Activated T-cell treated with anti-CD3 and anti-CD28 coated beads for 48 hours (primary cell): ENCODE data around the gene NCAPG2.

Source experiments
- DNase-seq: peaks from one replicate; pipeline ENCODE4 v3.0.0-alpha.2; 2020; ENCODE audit warnings: low read depth

The NCAPG2 gene

GRCh38 chr7:158733220-158733519, 28.6 kb upstream of the NCAPG2 start:
- DNase-seq: no peak

- DNase-seq: no peak
These were observed 28.1 kb upstream of the NCAPG2 start for GRCh38 chr7:158732494-158733219.

- DNase-seq: no peak
These were observed 27.2 kb upstream of the NCAPG2 start for GRCh38 chr7:158731761-158732160.

GRCh38 chr7:158730383-158731346, 26.1 kb upstream of the NCAPG2 start:
- DNase-seq: no peak

- DNase-seq: no peak
These were observed 25.2 kb upstream of the NCAPG2 start for GRCh38 chr7:158729646-158730382.

GRCh38 chr7:158728911-158729645, 24.5 kb upstream of the NCAPG2 start:
- no peak for DNase-seq

GRCh38 chr7:158727690-158728089, 23.1 kb upstream of the NCAPG2 start:
- no peak for DNase-seq

- no peak for DNase-seq
These were observed 21.7 kb upstream of the NCAPG2 start for GRCh38 chr7:158726277-158726807.

- no peak for DNase-seq
These were observed 20.8 kb upstream of the NCAPG2 start for GRCh38 chr7:158725506-158725800.

GRCh38 chr7:158724658-158725505, 20.3 kb upstream of the NCAPG2 start:
- DNase-seq: no peak

- no peak for DNase-seq
These were observed 19.2 kb upstream of the NCAPG2 start for GRCh38 chr7:158723714-158724385.

GRCh38 chr7:158723266-158723665, 18.7 kb upstream of the NCAPG2 start:
- no peak for DNase-seq

GRCh38 chr7:158722574-158723237, 18.1 kb upstream of the NCAPG2 start:
- no peak for DNase-seq

- no peak for DNase-seq
These were observed 15.5 kb upstream of the NCAPG2 start for GRCh38 chr7:158720112-158720511.

- DNase-seq: no peak
These were observed 12.2 kb upstream of the NCAPG2 start for GRCh38 chr7:158716802-158717201.

- DNase-seq: no peak
These were observed 6.1 kb upstream of the NCAPG2 start for GRCh38 chr7:158710651-158711102.

- DNase-seq: no peak
These were observed 3.0 kb upstream of the NCAPG2 start for GRCh38 chr7:158707610-158708009.

GRCh38 chr7:158706710-158707590, 2.3 kb upstream of the NCAPG2 start:
- DNase-seq: no peak

GRCh38 chr7:158706273-158706704, 1.7 kb upstream of the NCAPG2 start:
- no peak for DNase-seq
